C4-2B (cell line): ENCODE results near the gene WNK3.

Experiments used
- ZFX ChIP-seq: fragments of 450-650 bp; IDR thresholded peaks from 2 replicates; pipeline ENCODE4 v1.6.1; 2017
- TF ChIP-seq, protein P1 (sequence below): fragments of 450-650 bp; conservative IDR thresholded peaks from 2 replicates; pipeline ENCODE4 v1.5.1; 2017; ENCODE audit warnings: mild to moderate bottlenecking

DNA sequence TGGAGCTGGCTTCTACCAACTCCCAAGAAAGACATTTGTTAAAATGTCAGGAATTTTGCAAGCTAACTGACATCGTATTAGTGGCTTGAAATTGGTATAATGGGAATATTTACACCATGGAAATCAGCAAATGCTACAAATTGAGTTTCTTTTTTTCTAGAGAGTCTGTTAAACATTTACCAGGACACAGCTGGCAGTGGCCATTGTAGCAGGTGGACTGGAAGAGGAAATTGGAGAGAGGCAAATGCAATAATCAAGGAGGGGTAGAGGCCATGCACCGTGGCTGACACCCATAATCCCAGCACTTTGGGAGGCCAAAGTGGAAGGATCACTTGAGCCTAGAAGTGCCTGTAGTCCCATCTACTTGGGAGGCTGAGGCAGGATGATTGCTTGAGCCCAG, 49.4 kb upstream of the WNK3 start:
- TF ChIP-seq, protein P1, sequence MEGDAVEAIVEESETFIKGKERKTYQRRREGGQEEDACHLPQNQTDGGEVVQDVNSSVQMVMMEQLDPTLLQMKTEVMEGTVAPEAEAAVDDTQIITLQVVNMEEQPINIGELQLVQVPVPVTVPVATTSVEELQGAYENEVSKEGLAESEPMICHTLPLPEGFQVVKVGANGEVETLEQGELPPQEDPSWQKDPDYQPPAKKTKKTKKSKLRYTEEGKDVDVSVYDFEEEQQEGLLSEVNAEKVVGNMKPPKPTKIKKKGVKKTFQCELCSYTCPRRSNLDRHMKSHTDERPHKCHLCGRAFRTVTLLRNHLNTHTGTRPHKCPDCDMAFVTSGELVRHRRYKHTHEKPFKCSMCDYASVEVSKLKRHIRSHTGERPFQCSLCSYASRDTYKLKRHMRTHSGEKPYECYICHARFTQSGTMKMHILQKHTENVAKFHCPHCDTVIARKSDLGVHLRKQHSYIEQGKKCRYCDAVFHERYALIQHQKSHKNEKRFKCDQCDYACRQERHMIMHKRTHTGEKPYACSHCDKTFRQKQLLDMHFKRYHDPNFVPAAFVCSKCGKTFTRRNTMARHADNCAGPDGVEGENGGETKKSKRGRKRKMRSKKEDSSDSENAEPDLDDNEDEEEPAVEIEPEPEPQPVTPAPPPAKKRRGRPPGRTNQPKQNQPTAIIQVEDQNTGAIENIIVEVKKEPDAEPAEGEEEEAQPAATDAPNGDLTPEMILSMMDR = no peak
- TF ChIP-seq ZFX = no peak
